CD4-positive, alpha-beta T cell (primary cell): ENCODE measurements around the gene HOTAIR. TPM values are rescaled to one million over a fixed set of nuclear protein-coding genes. Genes with fewer than 3 reads are reported as not detected.

Source experiments
- ATAC-seq: fragments of 200-7000 bp; cut with Tn5 transposase; one replicate; pipeline ENCODE4 v1.10.0; 2022; ENCODE audit warnings: mild to moderate bottlenecking; ENCODE audit not compliant: poor library complexity
- CTCF ChIA-PET: fragments of 350-600 bp; sonication (Branson Sonifier 250); formaldehyde crosslinking; loops from one replicate; lab custom pipeline; 2021; ENCODE audit warnings: antibody characterized with exemption, inconsistent platforms; lab: Charles Lee
- POLR2A ChIA-PET: fragments of 350-600 bp; sonication (Branson Sonifier 250); formaldehyde crosslinking; loops from one replicate; lab custom pipeline; 2021; ENCODE audit warnings: antibody characterized with exemption, inconsistent platforms; lab: Charles Lee
- DNase-seq, 14 experiments: peaks; one replicate each; pipeline ENCODE4 v3.0.0-alpha.2; 2013 to 2020; ENCODE audit warnings: mixed read lengths in 2 of 14
- H3K27ac ChIP-seq, 2 donors: one replicate each; pipeline versions ENCODE4 v1.5.1 to v1.7.0; 2013; ENCODE audit warnings: low read length in 2 of 2, low read depth in 1 of 2, mild to moderate bottlenecking in 1 of 2
- H3K27me3 ChIP-seq, 2 experiments: 1 replicate in 1 of 2; 2 replicates in 1 of 2; pipeline versions ENCODE4 v1.6.1 to v1.7.0; 2013; ENCODE audit warnings: low read length in 2 of 2, control low read depth in 1 of 2, mild to moderate bottlenecking in 1 of 2, moderate library complexity in 1 of 2; ENCODE audit not compliant: insufficient read depth in 2 of 2, control insufficient read depth in 1 of 2
- H3K36me3 ChIP-seq: one replicate; pipeline ENCODE4 v1.6.1; 2013; ENCODE audit warnings: low read length, control low read depth; ENCODE audit not compliant: insufficient read depth
- H3K4me1 ChIP-seq: one replicate; pipeline ENCODE4 v1.6.1; 2013; ENCODE audit warnings: low read length, control low read depth; ENCODE audit not compliant: insufficient read depth
- H3K4me3 ChIP-seq: one replicate; pipeline ENCODE4 v1.5.1; 2013; ENCODE audit warnings: mild to moderate bottlenecking, low read length, moderate library complexity
- H3K9me3 ChIP-seq, 2 experiments: 1 replicate in 1 of 2; 2 replicates in 1 of 2; pipeline versions ENCODE4 v1.6.1 to v1.7.0; 2013; ENCODE audit warnings: low read length in 2 of 2, mild to moderate bottlenecking in 2 of 2, control low read depth in 1 of 2, moderate library complexity in 1 of 2; ENCODE audit not compliant: control insufficient read depth in 1 of 2, insufficient read depth in 1 of 2
- H3K27ac Mint-ChIP-seq: one replicate; pipeline ENCODE4 v1.8.0; 2020; ENCODE audit warnings: mixed read lengths
- H3K27me3 Mint-ChIP-seq: one replicate; pipeline ENCODE4 v1.8.0; 2021; ENCODE audit warnings: mixed read lengths
- H3K36me3 Mint-ChIP-seq: one replicate; pipeline ENCODE4 v1.8.0; 2021; ENCODE audit warnings: low read depth, mixed read lengths
- H3K4me1 Mint-ChIP-seq: one replicate; pipeline ENCODE4 v1.8.0; 2021; ENCODE audit warnings: low read depth, mixed read lengths
- H3K4me3 Mint-ChIP-seq: one replicate; pipeline ENCODE4 v1.8.0; 2020; ENCODE audit warnings: mild to moderate bottlenecking, mixed read lengths
- H3K9me3 Mint-ChIP-seq: one replicate; pipeline ENCODE4 v1.8.0; 2020; ENCODE audit warnings: mixed read lengths
- intact Hi-C, 2 experiments: fragments of 100-400 bp; cut with DNase I in 1 of 2; cut with micrococcal nuclease in 1 of 2; formaldehyde crosslinking; loops; one replicate each; pipeline versions ENCODE4 v1.15.1 to v1.9.0; 2023 to 2025; cut with DNase I, micrococcal nuclease
- total RNA-seq, 174 experiments: library from RNA in 2 of 174; stranded (reverse) in 2 of 174; gene quantifications; one replicate each; pipeline ENCODE4 v1.2.3 and lab custom pipeline; 2021 to 2026
- TF ChIP-seq, protein P1 (sequence below): fragments of 200-600 bp; IDR thresholded peaks from one replicate; pipeline ENCODE4 v1.8.0; 2022; ENCODE audit warnings: antibody characterized with exemption, mild to moderate bottlenecking

The HOTAIR gene
- total RNA-seq, 2 experiments from 2014 or later: not detected

DNA sequence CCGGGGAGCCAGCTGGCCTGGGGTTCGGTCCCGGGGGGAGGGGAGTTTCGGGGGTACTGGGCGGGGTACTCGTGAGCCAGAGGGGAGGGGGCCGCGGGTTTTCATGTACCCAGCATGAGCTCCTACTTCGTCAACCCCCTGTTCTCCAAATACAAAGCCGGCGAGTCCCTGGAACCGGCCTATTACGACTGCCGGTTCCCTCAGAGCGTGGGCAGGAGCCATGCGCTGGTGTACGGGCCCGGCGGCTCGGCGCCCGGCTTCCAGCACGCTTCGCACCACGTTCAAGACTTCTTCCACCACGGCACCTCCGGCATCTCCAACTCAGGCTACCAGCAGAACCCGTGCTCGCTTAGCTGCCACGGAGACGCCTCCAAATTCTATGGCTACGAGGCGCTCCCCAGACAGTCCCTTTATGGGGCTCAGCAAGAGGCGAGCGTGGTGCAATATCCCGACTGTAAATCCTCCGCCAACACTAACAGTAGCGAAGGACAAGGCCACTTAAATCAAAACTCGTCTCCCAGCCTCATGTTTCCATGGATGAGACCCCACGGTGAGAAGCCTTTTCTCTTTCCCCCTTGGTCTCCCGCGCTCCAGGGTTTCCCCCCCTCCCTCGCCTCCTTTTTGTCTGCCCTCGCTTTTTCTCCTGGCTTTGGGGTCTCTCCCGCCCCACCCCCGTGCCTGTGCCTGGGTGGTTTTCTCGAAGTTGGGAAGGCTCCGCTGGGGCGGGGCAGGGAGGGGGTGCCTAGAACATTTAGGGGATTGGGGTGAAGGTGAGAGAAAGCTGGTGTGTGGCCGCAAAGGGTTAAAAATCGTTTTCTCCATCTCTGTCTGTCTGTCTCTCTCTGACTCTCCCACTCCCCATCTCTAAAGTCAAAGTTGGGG, 34.7 kb upstream of the HOTAIR start:
- Mint-ChIP-seq H3K4me1 (peaks cover 45% of the 10 kb centered on the region), H3K27ac (no peak overlapping the region), H3K9me3 (no peaks in the 10 kb centered on the region), H3K36me3 (no peaks in the 10 kb centered on the region), H3K27me3 (peaks cover 100% of the 10 kb centered on the region), H3K4me3 (peak overlapping the region; percentile 79)
- no peaks in the 10 kb centered on the region for H3K36me3 ChIP-seq
- DNase-seq: peak in 3 of 14 experiments; percentile 26 to 60 (median 58)
- intact Hi-C loops: loop anchor here (5.0 to 10.0 kb wide), 3 partner anchors 355 to 373 kb away; partner anchors contain the start of genes GPR84 (in 1 of the 2) and ZNF385A (in 1 of the 2)
- ATAC-seq: peak; percentile 46
- TF ChIP-seq, protein P1, sequence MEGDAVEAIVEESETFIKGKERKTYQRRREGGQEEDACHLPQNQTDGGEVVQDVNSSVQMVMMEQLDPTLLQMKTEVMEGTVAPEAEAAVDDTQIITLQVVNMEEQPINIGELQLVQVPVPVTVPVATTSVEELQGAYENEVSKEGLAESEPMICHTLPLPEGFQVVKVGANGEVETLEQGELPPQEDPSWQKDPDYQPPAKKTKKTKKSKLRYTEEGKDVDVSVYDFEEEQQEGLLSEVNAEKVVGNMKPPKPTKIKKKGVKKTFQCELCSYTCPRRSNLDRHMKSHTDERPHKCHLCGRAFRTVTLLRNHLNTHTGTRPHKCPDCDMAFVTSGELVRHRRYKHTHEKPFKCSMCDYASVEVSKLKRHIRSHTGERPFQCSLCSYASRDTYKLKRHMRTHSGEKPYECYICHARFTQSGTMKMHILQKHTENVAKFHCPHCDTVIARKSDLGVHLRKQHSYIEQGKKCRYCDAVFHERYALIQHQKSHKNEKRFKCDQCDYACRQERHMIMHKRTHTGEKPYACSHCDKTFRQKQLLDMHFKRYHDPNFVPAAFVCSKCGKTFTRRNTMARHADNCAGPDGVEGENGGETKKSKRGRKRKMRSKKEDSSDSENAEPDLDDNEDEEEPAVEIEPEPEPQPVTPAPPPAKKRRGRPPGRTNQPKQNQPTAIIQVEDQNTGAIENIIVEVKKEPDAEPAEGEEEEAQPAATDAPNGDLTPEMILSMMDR: no peak
- H3K4me1 ChIP-seq: peaks cover 48% of the 10 kb centered on the region
- CTCF ChIA-PET: interaction anchor here (0.6 to 6.3 kb wide), 5 partner anchors 23 to 197 kb away, joined by 3 to 59 read pairs (median 19); partner anchors contain the start of gene HOXC5
- H3K27me3 ChIP-seq: peaks cover 93 to 97% of the 10 kb centered on the region in 2 experiments
- H3K27ac ChIP-seq: no peak overlapping the region
- H3K9me3 ChIP-seq: peaks cover 0 to 44% of the 10 kb centered on the region in 2 experiments
- POLR2A ChIA-PET: interaction anchor here (0.7 to 1.4 kb wide), 4 partner anchors 8 to 206 kb away, joined by 3 to 8 read pairs (median 4); partner anchors contain the start of genes HOXC9 and SMUG1
- H3K4me3 ChIP-seq: no peak overlapping the region

DNA sequence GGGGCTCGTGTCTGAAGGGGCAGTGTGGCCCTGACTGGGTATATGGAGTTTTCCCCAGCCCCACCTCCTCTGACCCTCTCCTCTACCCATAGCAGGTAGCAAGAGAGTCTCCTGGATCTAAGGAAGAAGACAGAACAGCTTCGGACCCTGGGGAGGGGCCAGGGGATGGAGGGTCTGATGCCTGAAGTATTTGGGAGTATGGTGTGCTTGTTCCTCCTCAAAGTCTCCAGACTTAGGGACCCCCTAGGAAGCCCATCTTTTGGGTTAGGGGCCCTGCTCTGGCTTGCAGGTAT, 33.5 kb upstream of the HOTAIR start:
- H3K27me3 ChIP-seq: peaks cover 91 to 96% of the 10 kb centered on the region in 2 experiments
- ATAC-seq (no peak), DNase-seq (no peak)
- TF ChIP-seq, protein P1: no peak
- no peak overlapping the region for H3K4me3 ChIP-seq
- peaks cover 100% of the 10 kb centered on the region for H3K27me3 Mint-ChIP-seq
- H3K27ac ChIP-seq: no peak overlapping the region
- no peak overlapping the region for H3K27ac Mint-ChIP-seq
- ChIA-PET CTCF (interaction anchor here (0.8 to 6.3 kb wide), 6 partner anchors 25 to 206 kb away, joined by 3 to 59 read pairs (median 12); partner anchors contain the start of gene HOXC5), POLR2A (interaction anchor here (1.3 to 1.4 kb wide), 2 partner anchors 9 to 181 kb away, joined by 3 to 8 read pairs; partner anchors contain the start of gene SMUG1)
- H3K9me3 Mint-ChIP-seq: no peaks in the 10 kb centered on the region
- H3K36me3 ChIP-seq: no peaks in the 10 kb centered on the region
- peaks cover 0 to 39% of the 10 kb centered on the region in 2 experiments for H3K9me3 ChIP-seq
- peaks cover 44% of the 10 kb centered on the region for H3K4me1 Mint-ChIP-seq
- H3K4me1 ChIP-seq: peaks cover 43% of the 10 kb centered on the region
- H3K4me3 Mint-ChIP-seq: no peak overlapping the region
- intact Hi-C loops: loop anchor here (5.0 to 10.0 kb wide), 3 partner anchors 357 to 374 kb away; partner anchors contain the start of genes GPR84 (in 1 of the 2) and ZNF385A (in 1 of the 2)
- no peaks in the 10 kb centered on the region for H3K36me3 Mint-ChIP-seq

DNA sequence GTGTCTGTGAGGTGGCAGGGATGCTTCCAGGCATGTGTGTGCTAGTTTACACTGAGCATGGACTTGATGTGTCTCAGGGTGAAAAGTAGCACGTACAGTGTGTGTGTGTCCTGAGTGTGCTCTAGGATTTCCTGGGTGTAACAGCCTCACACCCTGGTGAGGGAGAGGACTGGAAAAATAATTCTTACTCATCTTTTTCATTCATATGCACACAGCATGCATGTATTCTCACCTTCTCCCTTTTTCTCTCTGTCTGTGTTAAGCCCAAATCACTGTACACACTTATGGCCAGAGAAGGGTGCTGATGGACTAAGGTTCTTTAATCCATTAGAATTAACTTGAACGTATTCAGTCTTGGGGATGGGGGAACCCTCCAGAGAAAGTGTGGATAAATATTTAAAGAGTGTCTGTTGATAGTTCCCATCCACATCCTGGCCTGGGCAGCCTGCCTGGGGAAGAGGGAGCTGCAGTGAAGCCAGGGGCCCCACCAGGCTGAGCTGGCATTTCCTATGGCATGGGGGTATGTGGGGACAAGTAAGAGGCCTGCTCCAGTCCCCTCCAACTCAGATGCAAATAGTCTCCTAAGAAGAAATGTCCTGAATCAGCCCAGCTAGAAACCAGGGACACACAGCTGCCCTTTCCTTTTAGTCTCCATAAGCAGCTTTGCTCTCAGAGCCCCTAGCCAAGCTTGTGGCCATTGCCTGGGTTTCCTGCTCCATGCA, 32.9 kb upstream of the HOTAIR start:
- ATAC-seq (no peak), DNase-seq (no peak)
- POLR2A ChIA-PET: interaction anchor here (1.0 kb wide), 1 partner anchor 194 kb away, joined by 3 read pairs; no protein-coding TSS in a partner anchor
- Mint-ChIP-seq H3K36me3 (no peaks in the 10 kb centered on the region), H3K4me3 (peak overlapping the region; percentile 47), H3K9me3 (no peaks in the 10 kb centered on the region), H3K27me3 (peaks cover 100% of the 10 kb centered on the region), H3K27ac (no peak overlapping the region), H3K4me1 (peaks cover 44% of the 10 kb centered on the region)
- H3K4me1 ChIP-seq: peaks cover 43% of the 10 kb centered on the region
- peaks cover 0 to 39% of the 10 kb centered on the region in 2 experiments for H3K9me3 ChIP-seq
- no peak overlapping the region for H3K27ac ChIP-seq
- TF ChIP-seq, protein P1: no peak
- CTCF ChIA-PET: interaction anchor here (0.6 to 6.3 kb wide), 7 partner anchors 25 to 207 kb away, joined by 3 to 59 read pairs (median 5); partner anchors contain the start of gene HOXC5
- H3K36me3 ChIP-seq: no peaks in the 10 kb centered on the region
- H3K4me3 ChIP-seq: no peak overlapping the region
- peaks cover 91 to 96% of the 10 kb centered on the region in 2 experiments for H3K27me3 ChIP-seq
- intact Hi-C loops: loop anchor here (2.0 to 10.0 kb wide), 4 partner anchors 193 to 375 kb away; partner anchors contain the start of genes GPR84 (in 1 of the 2) and ZNF385A (in 1 of the 2)
